C1 segment of cervical spinal cord (tissue), 14 donors: ENCODE data around the gene RTKN2.
A peak's percentile ranks its signal among the peaks of the same experiment; 100 is the strongest.
"Not testable (repeated sequence)": the region's sequence is repeated elsewhere in the genome, so short reads cannot be mapped to it uniquely, and the experiment has no call there.

Experiments
- DNase-seq, 14 donors: peaks; one replicate each; lab custom pipeline; 2025; lab: John Stamatoyannopoulos, UW

Gene RTKN2

DNA sequence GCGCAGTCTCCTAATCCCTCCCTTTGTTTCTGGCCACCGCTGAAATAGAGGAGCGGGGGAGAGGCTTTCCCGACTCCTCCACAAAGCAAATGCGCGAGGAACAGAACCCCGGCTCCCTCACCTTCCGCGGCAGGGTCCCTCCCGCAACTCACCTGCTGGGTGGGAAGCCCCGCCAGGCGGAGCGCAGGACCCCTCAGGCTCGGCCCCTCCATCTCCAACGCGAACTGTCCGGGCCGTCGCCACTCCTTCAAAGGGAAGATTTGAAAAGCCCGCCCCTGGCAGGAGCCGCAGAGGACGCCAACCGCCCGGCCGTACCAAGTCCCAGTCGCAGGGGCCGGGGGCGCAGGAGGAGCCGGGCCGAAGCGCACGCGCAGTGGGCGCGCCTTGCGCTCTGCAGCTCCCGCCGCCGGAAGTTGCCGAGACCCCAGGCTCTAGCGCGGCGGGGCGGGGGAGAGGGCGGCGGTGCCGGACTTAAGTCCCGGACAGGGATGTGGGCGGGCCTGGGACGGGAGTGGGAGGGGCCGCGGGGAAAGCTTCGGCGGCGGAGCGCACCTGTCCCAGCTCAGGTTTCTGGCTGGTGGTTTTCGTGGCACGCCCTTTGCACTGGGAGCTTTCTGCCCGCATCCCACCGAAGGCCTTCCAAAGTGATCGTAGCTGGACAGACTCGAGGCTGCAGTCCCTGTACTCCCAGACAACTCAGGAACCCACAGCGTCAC, at the start of gene RTKN2:
TSS of gene RTKN2 (minus strand) at position 446 of the 716 bp plus-strand sequence. CDS start at position 212, 234 bp downstream.
- DNase-seq: peak in 12 of 14 donors; percentile 5 to 66 (median 24)

GRCh38 chr10:62317257-62317656, 48.6 kb upstream of the RTKN2 start:
- DNase-seq: no peak

DNA sequence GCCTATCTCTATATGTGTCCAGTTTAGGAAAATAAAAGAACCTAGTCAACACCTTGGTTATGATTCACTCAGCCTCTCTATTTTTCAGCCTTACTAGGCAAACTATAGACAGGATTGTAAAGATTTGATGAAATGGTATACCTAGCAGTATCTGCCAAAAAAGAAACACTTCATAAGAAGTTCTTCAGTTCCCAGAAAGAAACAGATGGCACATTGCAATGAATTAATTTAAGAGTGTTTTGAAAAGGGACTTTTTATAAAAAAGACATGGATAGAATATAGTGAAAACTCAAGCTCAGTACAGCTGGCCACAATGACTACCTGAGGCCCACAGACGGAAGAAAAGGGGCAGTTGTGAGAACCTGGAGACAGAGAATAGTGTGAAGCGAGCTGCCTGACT, 40.6 kb upstream of the RTKN2 start:
- DNase-seq: no peak

DNA sequence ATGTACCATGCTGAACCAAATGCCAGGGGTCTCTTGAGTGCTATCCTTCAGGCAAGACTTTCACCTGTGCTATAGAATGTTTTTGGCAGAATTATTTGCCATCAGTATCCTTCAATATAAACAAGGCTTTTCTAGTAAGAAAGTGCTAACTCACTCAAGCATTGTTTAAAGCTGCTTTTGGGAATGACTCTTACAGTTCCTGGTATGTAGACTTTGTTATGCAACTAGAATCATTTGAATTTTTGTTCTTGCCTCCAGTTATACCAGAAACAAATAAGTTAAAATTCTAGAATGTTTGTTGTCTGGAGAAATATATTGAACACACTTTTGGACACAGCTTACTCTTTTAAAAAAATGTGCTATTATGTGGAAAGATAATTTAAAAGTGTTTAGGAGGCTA, 39.5 kb upstream of the RTKN2 start:
- no peak for DNase-seq

DNA sequence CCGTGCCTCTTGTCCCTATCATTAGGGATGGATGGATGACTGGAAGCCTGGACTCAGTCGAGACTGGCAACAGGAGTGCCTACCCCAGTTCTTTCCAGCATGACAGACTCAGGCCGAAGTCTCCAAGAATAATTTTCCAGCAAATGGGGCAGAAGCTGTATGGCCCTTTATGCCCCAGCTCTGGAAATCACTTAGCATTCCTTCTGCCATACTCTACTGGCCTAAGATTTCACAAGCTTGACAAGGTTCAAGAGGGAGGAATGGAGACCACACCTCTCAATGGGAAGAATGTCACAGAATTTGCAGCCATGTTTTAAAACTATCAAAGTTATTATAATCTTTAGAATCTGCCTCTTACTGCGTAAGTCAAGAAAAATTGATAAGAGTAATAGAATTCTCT, 39.0 kb upstream of the RTKN2 start:
- no peak for DNase-seq

DNA sequence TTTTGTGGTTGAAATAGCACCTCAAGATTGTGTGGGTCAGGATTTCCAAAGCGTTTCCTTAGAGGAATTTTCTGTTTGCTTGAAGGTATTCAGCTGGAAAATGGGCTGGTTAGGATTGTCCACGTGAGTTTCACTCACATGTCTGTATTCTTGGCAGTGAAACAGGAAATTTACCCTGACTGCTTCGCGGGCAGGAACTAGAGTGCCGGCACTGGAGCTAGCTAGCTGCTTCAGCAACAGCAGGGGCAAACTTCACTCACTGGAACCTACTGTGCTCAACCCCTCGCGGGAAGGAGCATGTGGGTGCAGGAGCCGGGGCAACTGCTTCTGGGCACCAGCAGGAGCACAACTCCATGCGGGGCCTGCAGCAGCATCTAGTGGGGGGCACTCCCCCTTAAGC, 38.0 kb upstream of the RTKN2 start:
- DNase-seq: peak in 1 of 14 donors; percentile 1

DNA sequence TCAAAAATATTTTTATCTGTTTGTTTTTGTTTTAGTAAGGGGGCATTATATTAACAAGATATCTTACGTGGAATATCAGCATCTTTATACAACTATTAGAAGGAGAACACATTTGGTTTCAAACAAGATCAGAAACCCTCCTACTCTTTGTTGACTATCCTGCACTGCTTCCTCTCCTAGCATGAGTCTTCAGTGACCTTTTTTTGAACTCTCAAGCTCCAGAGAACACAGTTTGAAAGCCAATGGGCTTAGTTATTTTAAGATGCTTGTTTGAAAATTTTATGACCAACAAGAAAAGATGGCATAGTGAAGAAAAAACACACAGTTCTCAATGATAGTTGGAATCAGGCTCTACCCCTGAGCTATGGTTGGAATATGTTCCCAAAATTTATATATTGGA, 37.2 kb upstream of the RTKN2 start:
- no peak for DNase-seq

DNA sequence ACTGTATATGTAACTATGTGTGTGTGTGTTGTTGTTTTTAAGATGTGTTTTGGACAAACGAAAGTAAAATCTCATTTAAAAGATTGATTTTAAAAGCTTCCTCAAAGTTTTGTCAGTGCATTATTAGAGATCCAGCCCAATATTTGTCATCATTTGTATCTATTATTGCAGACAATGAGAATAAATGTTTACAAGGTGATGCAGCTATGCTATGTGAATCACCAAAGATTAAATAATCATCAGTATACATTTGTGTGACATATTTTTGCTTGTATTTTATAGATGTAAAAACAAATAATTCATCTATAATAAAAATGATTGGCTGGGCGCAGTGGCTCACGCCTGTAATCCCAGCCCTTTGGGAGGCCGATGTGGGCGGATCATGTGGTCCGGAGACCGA, 35.3 kb upstream of the RTKN2 start:
- no peak for DNase-seq

- DNase-seq: no peak
These were observed 34.1 kb upstream of the RTKN2 start for GRCh38 chr10:62302760-62303159.

DNA sequence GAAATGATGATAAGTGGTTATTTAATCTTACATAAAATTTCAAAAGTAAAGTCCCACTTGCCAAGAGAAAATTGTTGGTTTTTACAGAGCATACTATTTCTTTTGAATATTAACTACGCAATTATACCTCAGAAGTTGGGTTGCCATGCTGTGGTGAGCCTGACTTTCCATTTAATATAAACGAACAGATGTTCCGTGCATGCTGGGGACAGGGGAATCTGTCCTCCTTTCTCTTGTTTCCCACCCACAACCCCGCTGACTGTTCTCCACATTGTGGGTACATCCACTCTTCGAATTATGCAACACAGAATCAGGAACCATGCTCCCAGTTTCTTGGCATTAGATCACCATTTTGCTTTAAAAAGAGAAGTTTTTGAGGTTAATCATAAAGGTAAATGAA, 29.2 kb upstream of the RTKN2 start:
- no peak for DNase-seq

- no peak for DNase-seq
These were observed 15.6 kb upstream of the RTKN2 start for GRCh38 chr10:62284221-62284620.

GRCh38 chr10:62281348-62281747, 12.7 kb upstream of the RTKN2 start:
- DNase-seq: not testable (repeated sequence)

DNA sequence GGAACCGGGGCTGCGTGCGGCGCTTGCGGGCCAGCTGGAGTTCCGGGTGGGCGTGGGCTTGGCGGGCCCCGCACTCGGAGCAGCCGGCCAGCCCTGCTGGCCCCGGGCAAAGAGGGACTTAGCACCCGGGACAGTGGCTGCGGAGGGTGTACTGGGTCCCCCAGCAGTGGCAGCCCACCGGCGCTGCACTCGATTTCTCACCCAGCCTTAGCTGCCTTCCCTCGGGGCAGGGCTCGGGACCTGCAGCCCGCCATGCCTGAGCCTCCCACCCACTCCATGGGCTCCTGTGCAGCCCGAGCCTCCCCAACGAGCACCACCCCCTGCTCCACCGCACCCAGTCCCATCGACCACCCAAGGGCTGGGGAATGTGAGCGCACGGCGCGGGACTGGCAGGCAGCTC, 11.7 kb upstream of the RTKN2 start:
- DNase-seq: not testable (repeated sequence)

DNA sequence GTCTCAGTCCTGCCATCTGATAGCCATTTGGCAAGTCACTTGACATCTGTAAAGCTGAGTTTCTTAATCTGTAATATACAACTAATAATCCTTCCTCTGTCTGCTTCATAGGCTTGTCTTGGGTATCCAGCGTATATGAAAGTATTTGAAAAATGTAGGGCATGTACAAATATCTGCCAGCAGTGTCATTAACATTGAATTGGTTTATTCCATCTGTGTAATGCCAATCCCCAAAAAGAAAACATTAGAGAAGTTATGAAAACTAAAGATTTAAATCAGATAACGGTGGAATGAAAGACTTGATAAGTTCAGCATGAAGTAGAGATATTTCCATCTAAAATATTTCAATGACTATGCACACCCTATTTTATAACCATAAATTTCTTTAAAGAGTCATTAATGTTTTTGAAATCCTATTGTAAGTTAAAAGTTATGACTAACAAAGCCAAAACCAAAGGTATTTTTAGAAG, 9.8 kb upstream of the RTKN2 start:
- DNase-seq: no peak

DNA sequence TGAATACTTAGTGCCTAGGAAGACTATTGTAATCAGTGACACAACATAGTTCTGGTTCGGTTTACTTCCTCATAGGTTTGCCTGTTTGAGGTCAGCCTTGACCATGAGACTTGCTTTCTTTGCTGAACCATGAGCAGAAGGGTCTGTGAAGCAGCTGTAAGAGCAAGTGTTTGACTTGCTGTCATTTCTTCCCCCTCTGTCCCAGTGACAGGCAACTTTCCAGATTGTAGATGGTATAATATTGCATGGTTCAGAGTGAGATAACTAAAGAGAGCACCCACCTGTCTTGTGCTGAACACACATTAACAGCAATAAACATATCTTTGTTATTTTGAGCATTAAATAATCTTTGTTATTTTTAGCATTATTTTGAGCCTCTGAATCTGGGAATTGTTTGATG, 9.3 kb upstream of the RTKN2 start:
- DNase-seq: no peak

DNA sequence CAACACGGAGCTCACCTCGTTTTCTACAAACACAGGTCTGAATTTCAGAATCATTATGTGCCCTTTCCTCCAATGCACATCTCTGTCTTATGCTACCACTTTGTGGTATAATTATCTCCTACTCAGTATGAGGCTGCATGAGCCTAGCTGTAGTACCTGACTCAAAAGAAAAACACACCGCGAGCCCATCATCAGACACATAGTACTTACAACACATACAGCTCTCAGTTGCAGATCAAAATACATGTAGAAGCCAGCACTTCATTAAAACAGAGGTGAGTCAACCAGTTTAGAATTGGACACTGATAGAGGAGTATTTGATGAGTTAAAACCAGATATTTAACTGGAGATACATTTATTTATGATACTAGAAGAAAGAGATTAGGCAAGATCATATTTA, 1.4 kb upstream of the RTKN2 start:
- no peak for DNase-seq

GRCh38 chr10:62268027-62268398, 631 bp downstream of the RTKN2 start:
- peak in 1 of 14 donors; percentile 34 for DNase-seq

GRCh38 chr10:62266611-62267010, 2.0 kb downstream of the RTKN2 start:
- no peak for DNase-seq

GRCh38 chr10:62266147-62266546, 2.5 kb downstream of the RTKN2 start:
- no peak for DNase-seq

- DNase-seq: no peak
These were observed 3.8 kb downstream of the RTKN2 start for GRCh38 chr10:62264702-62265436.

GRCh38 chr10:62264126-62264525, 4.5 kb downstream of the RTKN2 start:
- no peak for DNase-seq

DNA sequence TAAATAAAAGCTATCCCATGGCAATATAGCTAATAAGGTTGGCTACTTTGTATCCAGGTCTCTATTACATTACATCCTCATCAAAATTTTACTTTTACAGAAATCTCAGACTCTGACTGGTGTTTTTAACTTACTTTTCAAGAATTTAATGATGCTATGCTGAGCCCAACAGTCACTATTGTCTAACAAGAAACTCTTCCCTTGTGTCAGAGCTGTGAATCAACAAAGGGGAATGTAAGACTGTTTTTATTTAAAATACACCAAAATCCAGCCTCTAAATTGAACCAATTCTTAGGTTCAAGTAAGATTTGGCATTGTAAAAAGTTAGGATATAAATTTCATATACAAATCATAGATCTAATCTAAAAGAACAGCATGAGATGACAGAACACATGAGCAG, 7.0 kb downstream of the RTKN2 start:
- DNase-seq: no peak

DNA sequence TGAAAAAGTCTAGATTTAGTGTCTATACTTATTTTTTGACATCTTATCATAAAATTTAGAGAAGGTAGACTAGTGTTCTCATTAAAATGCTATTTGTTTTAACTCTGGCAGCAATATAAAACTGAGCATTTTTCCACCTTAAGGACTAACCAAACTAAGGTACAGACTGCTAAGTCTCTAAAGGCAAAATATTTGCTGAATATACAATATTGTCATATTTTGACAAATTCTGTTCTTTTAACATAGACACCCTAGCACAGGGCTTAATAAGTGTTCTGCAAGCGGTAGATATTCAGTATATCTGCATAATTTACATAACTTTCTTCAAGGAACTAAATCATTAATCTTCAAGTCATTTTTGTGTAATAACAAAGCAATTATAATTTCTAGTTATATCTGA, 8.6 kb downstream of the RTKN2 start:
- DNase-seq: no peak
